ENCODE measurements around the gene CRYBG1. TPM values are rescaled to one million over a fixed set of nuclear protein-coding genes. Genes with fewer than 3 reads are reported as not detected.

The CRYBG1 gene
- polyA plus RNA-seq, 1 donor (not counting 4 experiments of a cell fraction or from before 2014, with no cell fraction given): 54.7 TPM

DNA sequence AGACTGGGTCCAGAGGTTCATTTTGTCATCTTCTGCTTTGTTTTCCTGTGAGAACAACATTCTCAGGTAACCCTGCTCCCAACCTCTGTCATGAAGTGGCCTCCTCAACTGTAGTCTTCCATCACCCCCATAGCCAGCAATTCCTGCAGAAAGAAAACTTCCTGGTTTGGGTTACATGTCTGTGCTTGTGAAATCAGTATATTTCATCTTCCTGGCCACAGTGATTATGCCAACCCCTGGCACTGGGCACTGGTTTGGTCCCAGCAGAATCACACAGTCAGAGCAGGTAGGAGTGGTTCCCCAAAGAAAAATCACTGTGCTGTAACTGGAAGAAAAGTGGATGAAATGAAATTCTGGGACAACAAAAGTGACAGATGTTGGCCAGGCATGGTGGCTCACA is 52.5 kb downstream of the CRYBG1 start:
- Histone ChIP-seq H3K27me3 (ENCODE audit: control insufficient read depth, extremely low read depth, insufficient read depth, low read length) (no peaks in the 10 kb centered on the region), H2AFZ (ENCODE audit: control insufficient read depth, low read length) (no peak overlapping the region), H4K20me1 (ENCODE audit: control insufficient read depth, extremely low read depth, insufficient read depth, low read length) (no peaks in the 10 kb centered on the region), H3K9ac (ENCODE audit: control insufficient read depth, extremely low read depth, insufficient read depth, low read length) (no peak overlapping the region), H3K9me3 (ENCODE audit: control insufficient read depth, low read depth, low read length) (no peaks in the 10 kb centered on the region), H3K36me3 (ENCODE audit: control insufficient read depth in 2 of 2, extremely low read depth in 1 of 2, insufficient read depth in 2 of 2, low read length in 2 of 2) (peaks cover 5% of the 10 kb centered on the region in 2 experiments), H3K4me2 (ENCODE audit: control insufficient read depth, extremely low read depth, insufficient read depth, low read depth, low read length) (no peak overlapping the region), H3K4me1 (ENCODE audit: control insufficient read depth, extremely low read depth, insufficient read depth, low read length) (peaks cover 5% of the 10 kb centered on the region), H3K9me1 (ENCODE audit: control insufficient read depth, extremely low read depth, insufficient read depth, low read length) (no peaks in the 10 kb centered on the region), H3K27ac (ENCODE audit: control insufficient read depth, insufficient read depth, low read length) (no peak overlapping the region), H3K79me2 (ENCODE audit: control insufficient read depth, insufficient read depth, low read length) (no peaks in the 10 kb centered on the region), H3K4me3 (ENCODE audit: control insufficient read depth in 2 of 3, extremely low read depth in 1 of 3, insufficient read depth in 2 of 3, low read depth in 1 of 3, low read length in 3 of 3) (no peak overlapping the region)
- dilution Hi-C loops (cut with MboI; ENCODE audit: extremely low pct_ligation_motif_present, low sequenced_read_pairs): no loop called here
- no peak for DNase-seq (ENCODE audit: low read depth, low spot score)
- TF ChIP-seq EZH2 (IDR thresholded peaks at IDR 0.05; ENCODE audit: low read length): no peak
- TF ChIP-seq, protein P1, sequence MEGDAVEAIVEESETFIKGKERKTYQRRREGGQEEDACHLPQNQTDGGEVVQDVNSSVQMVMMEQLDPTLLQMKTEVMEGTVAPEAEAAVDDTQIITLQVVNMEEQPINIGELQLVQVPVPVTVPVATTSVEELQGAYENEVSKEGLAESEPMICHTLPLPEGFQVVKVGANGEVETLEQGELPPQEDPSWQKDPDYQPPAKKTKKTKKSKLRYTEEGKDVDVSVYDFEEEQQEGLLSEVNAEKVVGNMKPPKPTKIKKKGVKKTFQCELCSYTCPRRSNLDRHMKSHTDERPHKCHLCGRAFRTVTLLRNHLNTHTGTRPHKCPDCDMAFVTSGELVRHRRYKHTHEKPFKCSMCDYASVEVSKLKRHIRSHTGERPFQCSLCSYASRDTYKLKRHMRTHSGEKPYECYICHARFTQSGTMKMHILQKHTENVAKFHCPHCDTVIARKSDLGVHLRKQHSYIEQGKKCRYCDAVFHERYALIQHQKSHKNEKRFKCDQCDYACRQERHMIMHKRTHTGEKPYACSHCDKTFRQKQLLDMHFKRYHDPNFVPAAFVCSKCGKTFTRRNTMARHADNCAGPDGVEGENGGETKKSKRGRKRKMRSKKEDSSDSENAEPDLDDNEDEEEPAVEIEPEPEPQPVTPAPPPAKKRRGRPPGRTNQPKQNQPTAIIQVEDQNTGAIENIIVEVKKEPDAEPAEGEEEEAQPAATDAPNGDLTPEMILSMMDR (optimal IDR thresholded peaks at IDR 0.05 in 1 of 3, IDR thresholded peaks at IDR 0.05 in 1 of 3, conservative IDR thresholded peaks at IDR 0.05 in 1 of 3; ENCODE audit: extremely low read depth in 1 of 3, insufficient read depth in 2 of 3, low read length in 3 of 3): no peak
- peak; percentile 9 for FAIRE-seq

DNA sequence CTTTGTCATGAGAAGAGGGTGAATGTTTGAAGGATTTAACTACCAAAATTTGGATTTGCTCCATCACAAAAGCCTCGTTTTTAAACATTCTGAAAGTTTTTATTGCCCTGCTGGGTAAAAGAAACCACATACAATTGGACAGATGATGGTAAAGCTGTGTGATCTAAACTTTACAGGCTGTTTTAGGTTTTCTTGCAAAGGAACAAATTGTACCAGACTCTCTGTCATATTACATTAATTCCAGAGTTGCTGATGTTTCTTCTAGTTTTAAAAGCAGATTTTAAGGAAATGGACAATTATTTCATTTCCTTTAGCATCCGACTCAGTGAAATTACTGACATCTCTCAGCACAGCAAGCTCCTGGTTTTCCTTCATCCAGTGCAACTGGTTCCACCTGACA is 53.2 kb downstream of the CRYBG1 start:
- Histone ChIP-seq H3K79me2 (ENCODE audit: control insufficient read depth, insufficient read depth, low read length) (no peaks in the 10 kb centered on the region), H2AFZ (ENCODE audit: control insufficient read depth, low read length) (no peak overlapping the region), H3K4me3 (ENCODE audit: control insufficient read depth in 2 of 3, extremely low read depth in 1 of 3, insufficient read depth in 2 of 3, low read depth in 1 of 3, low read length in 3 of 3) (no peak overlapping the region), H3K4me2 (ENCODE audit: control insufficient read depth, extremely low read depth, insufficient read depth, low read depth, low read length) (no peak overlapping the region), H3K27me3 (ENCODE audit: control insufficient read depth, extremely low read depth, insufficient read depth, low read length) (no peaks in the 10 kb centered on the region), H3K9me1 (ENCODE audit: control insufficient read depth, extremely low read depth, insufficient read depth, low read length) (no peaks in the 10 kb centered on the region), H3K9ac (ENCODE audit: control insufficient read depth, extremely low read depth, insufficient read depth, low read length) (no peak overlapping the region), H3K9me3 (ENCODE audit: control insufficient read depth, low read depth, low read length) (no peaks in the 10 kb centered on the region), H3K4me1 (ENCODE audit: control insufficient read depth, extremely low read depth, insufficient read depth, low read length) (peaks cover 5% of the 10 kb centered on the region), H4K20me1 (ENCODE audit: control insufficient read depth, extremely low read depth, insufficient read depth, low read length) (no peaks in the 10 kb centered on the region), H3K36me3 (ENCODE audit: control insufficient read depth in 2 of 2, extremely low read depth in 1 of 2, insufficient read depth in 2 of 2, low read length in 2 of 2) (peaks cover 5% of the 10 kb centered on the region in 2 experiments), H3K27ac (ENCODE audit: control insufficient read depth, insufficient read depth, low read length) (no peak overlapping the region)
- DNase-seq (ENCODE audit: low read depth, low spot score) (no peak), FAIRE-seq (no peak)
- TF ChIP-seq, protein P1 (optimal IDR thresholded peaks at IDR 0.05 in 1 of 3, IDR thresholded peaks at IDR 0.05 in 1 of 3, conservative IDR thresholded peaks at IDR 0.05 in 1 of 3; ENCODE audit: extremely low read depth in 1 of 3, insufficient read depth in 2 of 3, low read length in 3 of 3): no peak
- no peak for TF ChIP-seq EZH2 (IDR thresholded peaks at IDR 0.05; ENCODE audit: low read length)
- dilution Hi-C loops (cut with MboI; ENCODE audit: extremely low pct_ligation_motif_present, low sequenced_read_pairs): no loop called here
